SKM-1 (cell line): ENCODE data around the gene TMEM185A.
"Not testable (repeated sequence)": the region's sequence is repeated elsewhere in the genome, so short reads cannot be mapped to it uniquely, and the experiment has no call there.

ENCODE experiments used
- DNase-seq: peaks from one replicate; lab custom pipeline; 2025; ENCODE audit not compliant: unreplicated experiment; lab: John Stamatoyannopoulos, UW

Gene TMEM185A

GRCh38 chrX:149626829-149627228, 4.8 kb downstream of the TMEM185A start:
- DNase-seq: not testable (repeated sequence)

- not testable (repeated sequence) for DNase-seq
Measured at GRCh38 chrX:149619662-149620061, 11.9 kb downstream of the TMEM185A start.

- DNase-seq: no peak
Measured at GRCh38 chrX:149618871-149619270, 12.7 kb downstream of the TMEM185A start.

GRCh38 chrX:149611623-149612175, 19.9 kb downstream of the TMEM185A start:
- no peak for DNase-seq

DNA sequence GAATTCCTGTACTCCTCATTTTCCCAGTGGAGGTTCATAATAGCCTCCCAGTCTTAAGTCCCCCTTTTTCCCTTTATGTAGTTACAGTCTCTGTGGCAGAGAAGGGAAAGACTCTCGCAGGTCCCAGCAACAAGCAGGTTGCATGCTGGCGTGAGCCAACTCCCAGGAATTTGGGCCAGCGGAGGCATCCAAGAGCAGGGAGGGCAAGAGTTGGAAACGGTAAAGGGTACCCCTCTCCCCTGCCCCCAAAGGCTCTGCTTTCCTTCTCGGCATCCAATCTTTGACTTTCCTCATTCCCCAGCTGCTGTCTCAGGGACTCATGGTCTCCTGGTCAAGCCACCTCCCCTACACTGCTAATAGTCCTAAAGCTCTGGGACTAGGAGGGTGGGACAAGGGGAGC, 21.1 kb downstream of the TMEM185A start:
- DNase-seq: no peak

- DNase-seq: no peak
Measured at GRCh38 chrX:149607699-149608098, 23.9 kb downstream of the TMEM185A start.

DNA sequence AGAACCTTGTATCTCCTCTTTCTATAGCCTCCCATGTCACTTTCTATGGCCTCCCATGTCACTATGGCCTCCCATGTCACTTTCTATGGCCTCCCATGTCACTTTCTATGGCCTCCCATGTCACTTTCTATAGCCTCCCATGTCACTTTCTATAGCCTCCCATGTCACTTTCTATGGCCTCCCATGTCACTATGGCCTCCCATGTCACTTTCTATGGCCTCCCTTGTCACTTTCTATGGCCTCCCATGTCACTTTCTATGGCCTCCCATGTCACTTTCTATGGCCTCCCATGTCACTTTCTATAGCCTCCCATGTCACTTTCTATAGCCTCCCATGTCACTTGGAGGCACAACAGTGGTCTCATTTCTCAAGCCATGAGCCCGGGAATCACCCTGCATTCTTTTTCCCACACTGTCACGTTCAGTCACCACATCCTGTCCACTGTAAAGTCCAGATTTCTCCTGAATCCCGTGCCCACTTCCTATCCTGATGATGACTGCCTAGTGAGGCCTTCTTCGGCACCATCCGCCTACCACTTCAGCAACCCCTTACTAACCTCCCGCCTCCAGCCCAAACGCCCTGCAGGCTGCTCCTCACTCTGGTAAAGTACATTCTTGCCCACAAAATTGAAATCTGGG, 26.2 kb downstream of the TMEM185A start:
- DNase-seq: not testable (repeated sequence)

DNA sequence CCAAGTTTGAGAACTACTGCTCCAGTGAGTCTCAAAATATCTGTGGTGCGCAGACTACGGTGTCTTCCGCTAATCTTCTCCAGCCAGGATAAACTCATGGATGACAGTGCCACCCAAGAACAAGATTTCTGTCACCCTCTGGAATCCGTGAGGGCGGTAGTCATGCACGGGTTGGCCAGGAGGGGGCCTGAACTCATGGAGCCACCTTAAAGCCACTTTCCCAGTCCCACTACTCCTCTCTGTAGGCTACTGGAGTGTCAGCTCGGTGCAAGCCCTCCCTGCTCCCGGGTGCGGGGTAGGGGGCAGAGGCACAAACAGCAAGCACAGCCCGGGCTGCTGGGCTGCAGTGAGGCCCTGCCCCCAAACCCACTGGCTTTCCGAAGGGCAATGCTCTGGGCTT, 33.0 kb downstream of the TMEM185A start:
- not testable (repeated sequence) for DNase-seq

DNA sequence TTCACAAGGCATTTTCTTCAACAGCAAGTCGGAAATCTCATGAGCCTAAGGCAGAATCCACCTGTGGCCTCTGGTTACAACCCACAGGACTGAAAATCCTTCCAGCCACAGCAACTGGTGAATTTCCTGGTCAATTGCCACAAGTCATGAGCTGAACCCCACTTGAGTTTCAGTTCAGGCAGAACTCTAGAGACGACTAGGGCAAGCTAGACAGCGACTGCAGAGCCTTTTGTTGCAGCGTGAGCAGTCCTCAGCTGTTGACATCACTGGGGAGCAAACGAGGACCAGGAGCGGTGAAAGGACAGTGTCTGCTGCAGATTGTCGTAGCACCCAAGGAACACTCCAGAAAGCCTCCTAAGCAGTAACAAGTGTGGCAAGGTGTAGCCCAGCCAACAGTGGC, 35.6 kb downstream of the TMEM185A start:
- not testable (repeated sequence) for DNase-seq

DNA sequence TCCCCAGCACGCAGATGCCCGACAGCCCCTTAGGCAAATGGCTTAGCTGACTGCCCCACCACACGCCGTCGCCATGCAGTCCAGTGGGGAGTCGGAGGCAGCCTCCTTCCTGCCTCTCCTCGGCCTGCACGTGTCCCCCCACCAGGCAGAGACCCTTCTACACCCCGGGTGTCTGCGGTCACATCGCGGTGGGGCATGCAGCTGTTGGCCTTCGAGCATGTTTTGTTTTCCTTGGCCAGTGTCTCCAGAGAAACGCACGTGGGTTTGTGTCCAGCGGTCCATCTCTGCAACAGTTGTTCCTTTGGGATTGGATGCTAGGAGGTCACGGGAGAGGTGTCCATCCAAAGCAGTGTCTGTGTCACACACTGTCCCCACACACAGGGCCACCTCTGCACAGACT, 36.4 kb downstream of the TMEM185A start, which contains the start of gene HSFX2:
Gene HSFX2 (minus strand): TSS at position 101 of the 400 bp plus-strand sequence. CDS start 614 bp downstream, outside the sequence.
- DNase-seq: not testable (repeated sequence)

GRCh38 chrX:149590993-149591392, 40.6 kb downstream of the TMEM185A start:
- DNase-seq: not testable (repeated sequence)

DNA sequence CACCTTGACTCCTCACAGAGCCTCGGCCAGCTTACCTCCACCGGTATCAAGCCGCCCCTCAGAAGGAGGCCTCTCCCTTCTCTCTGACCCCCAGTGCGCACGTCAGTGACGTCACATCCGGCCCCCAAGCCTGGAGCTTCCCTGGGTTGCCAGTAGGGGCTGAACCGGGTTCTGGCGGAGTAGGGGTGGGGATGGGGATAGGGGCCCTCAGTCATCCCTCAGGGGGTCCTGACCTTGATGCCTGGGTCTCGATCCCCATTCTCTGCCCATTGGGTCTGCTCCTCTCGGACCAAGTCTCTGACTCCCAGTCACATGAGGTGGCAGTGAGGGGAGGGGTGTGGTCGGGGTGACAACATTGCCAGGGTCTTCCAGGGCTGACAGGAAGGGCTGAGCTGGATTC, 44.2 kb downstream of the TMEM185A start, which contains the start of gene MAGEA9B:
Gene MAGEA9B (minus strand): TSS at position 101 of the 400 bp plus-strand sequence. CDS start 4,280 bp downstream, outside the sequence.
- DNase-seq: not testable (repeated sequence)

- DNase-seq: not testable (repeated sequence)
Measured at GRCh38 chrX:149585631-149586030, 46.0 kb downstream of the TMEM185A start.

DNA sequence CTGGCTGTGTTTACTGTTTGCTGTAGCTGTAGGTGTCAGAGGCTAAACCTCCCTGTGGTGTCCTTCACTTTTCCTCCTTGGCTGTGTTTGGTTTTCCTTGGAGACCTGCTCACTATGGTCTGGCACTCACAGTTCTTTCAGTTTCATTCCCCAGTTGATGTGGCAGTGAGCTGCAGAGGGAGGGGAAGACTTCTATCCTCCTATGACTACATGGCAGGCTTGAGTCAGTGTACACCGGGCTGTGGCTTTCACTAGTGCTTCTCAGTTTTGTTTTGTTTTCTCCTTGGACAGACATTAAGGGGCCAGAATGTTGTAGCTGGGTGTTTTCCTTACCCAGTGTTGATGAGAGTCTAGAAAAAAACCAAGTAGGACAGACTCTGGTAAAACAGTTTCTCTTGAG, 58.1 kb downstream of the TMEM185A start:
- not testable (repeated sequence) for DNase-seq

- DNase-seq: no peak
Measured at GRCh38 chrX:149572743-149573142, 58.8 kb downstream of the TMEM185A start.

GRCh38 chrX:149571770-149572169, 59.8 kb downstream of the TMEM185A start:
- DNase-seq: no peak

GRCh38 chrX:149570668-149571067, 60.9 kb downstream of the TMEM185A start:
- DNase-seq: peak; percentile 11

GRCh38 chrX:149569770-149570169, 61.8 kb downstream of the TMEM185A start:
- DNase-seq: no peak

- DNase-seq: no peak
Measured at GRCh38 chrX:149568701-149569296, 62.8 kb downstream of the TMEM185A start.

- DNase-seq: no peak
Measured at GRCh38 chrX:149567621-149568417, 63.8 kb downstream of the TMEM185A start.

- no peak for DNase-seq
Measured at GRCh38 chrX:149563359-149563758, 68.2 kb downstream of the TMEM185A start.
